Measurements from ENCODE around the gene ZP2. TPM values are rescaled to one million over a fixed set of nuclear protein-coding genes. Genes with fewer than 3 reads are reported as not detected.
"Not testable (repeated sequence)": the region's sequence is repeated elsewhere in the genome, so short reads cannot be mapped to it uniquely, and the experiment has no call there.

The ZP2 gene
- total RNA-seq, 1 donor from 2014 or later = not detected

DNA sequence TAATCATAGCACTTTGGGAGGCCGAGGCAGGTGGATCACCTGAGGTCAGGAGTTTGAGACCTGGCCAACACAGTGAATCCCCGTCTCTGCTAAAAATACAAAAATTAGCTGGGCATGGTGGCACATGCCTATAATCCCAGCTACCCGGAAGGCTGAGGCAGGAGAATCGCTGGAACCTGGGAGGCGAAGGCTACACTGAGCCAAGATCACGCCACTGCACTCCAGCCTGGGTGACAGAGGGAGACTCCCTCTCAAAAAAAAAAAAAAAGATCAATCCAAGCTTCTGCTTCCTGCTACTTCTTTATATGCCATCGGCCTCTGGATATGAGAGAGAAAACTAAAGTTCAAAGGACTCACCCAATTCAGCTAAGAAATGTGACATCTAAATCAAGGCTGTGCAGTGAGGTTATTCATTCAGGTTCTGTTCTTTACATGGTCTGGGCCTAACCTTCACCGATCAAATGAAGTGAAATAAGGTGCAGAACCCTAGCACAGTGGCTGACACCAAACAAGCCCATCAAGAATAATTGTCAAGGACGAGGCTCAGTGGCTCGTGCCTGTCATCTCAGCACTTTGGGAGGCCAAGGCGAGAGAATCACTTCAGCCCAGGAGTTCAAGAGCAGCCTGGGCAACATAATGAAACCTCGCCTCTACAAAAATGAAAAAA lies 25.6 kb downstream of the ZP2 start:
- intact Hi-C loops (cut with DNase I) = loop anchor here (5.0 kb wide), 1 partner anchor 92 kb away; the partner anchor contains the start of gene CRYM
- DNase-seq (ENCODE audit: missing footprints) = no peak
- ATAC-seq = no peak

DNA sequence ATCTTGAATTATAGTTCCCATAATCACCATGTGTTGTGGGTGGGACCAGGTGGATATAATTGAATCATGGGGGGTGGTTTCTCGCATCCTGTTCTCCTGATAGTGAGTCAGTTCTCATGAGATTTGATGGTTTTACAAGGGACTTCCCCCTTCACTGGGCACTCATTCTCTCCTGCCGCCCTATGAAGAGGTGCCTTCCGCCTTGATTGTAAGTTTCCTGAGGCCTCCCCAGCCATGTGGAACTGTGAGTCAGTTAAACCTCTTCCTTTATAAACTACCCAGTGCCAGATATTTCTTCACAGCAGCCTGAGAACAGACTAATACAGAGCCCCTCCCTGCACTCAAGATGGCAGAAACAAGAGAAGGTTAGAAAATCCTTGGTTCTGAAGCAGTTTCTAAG lies 26.5 kb downstream of the ZP2 start:
- intact Hi-C loops (cut with DNase I) = loop anchor here (5.0 kb wide), 1 partner anchor 92 kb away; the partner anchor contains the start of gene CRYM
- DNase-seq (ENCODE audit: missing footprints) = no peak
- ATAC-seq = no peak

DNA sequence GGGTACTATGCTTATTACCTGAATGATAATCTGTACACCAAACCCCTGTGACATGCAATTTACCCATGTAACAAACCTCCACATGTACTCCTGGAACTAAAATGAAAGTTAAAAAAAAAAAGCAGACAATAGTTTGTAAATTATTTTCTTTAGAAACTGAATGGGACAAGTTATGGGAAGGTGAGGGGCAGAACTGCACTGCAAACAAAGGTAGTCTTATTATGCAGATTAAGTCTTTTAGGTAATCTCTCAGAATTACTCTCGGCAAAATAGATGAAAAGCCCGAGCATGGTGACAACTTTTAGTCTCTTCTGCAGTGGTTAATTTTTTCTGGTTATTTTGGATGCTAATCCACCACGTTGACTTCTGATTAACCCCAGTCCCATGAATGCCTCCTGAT lies 27.4 kb downstream of the ZP2 start:
- no peak for DNase-seq (ENCODE audit: missing footprints)
- intact Hi-C loops (cut with DNase I) = no loop called here
- no peak for ATAC-seq

DNA sequence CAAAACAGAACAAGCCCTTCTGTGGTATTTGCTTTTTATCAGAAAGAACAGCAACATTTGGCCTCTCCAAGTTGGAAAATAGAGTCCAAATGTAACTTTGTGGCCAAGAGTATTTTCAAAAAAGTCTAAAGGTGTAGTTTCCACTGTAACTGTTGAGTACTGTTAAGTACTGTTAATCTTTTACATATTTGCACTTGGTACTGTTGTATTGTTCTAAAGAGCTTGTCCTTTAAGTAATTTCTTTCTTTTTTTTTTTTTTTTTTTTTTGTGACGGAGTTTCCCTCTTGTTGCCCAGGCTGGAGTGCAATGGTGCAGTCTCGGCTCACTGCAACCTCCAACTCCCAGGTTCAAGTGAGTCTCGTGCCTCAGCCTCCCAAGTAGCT lies 31.4 kb downstream of the ZP2 start:
- intact Hi-C loops (cut with DNase I) = no loop called here
- DNase-seq (ENCODE audit: missing footprints) = no peak
- no peak for ATAC-seq

DNA sequence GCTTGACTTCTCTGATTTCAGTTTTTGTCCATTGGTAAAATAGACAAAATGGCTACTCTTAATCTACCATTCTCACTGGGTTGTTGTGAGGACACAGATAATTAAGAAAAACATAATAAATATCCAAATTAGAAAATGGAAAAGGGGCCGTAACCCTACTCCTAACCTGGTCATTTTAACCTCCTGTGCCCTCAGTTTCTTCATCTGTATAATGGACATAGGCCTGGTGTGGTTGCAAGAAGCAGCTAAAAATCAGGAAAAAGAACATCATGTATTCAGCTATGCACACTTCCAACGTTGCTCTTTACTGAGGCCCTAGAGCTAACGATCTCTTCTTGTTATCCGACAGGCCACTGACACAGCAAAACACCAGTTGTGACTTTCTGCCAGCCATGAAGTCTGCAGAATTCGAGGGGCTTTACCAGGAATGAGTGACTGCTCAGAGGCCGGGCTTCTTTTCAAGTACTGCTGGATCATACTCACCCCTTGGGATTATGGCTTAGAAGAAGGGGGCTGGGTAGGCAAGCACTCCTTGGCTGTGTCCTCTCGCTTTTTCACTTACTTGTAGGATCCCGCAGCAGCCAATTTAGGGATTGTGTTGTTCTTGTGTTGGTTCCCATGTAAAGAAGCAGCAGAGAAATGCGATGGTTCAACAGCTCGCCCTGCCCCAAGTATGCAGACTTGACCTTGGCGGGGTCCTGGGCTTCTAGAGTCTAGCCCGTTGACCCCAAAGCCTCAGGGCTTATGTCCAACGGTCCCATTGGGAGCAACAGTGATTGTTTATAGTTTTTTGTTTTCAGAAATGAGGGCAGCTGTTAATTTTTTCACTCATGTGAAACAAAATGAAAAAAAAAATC lies 32.0 kb downstream of the ZP2 start:
- no peak for DNase-seq (ENCODE audit: missing footprints)
- intact Hi-C loops (cut with DNase I) = no loop called here
- ATAC-seq = peak; percentile 76

DNA sequence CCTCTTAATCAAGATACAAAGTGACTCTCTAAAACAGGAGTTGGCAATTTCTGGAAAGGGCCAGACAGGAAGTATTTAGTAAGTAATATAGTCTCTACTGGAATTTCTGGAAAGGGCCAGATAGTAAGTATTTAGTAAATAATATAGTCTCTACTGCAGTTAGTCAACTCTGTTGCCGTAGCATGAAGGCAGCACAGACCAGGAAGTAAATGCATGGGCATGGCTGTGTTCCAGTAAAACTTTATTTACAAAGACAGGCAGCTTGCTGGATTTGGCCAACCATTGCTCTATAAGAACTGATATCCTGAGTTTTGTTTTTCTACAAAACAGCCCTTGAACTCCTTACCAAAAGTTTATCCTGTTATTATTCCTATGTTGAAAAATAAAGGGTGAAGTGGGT lies 36.0 kb downstream of the ZP2 start:
- ATAC-seq (no peak), DNase-seq (ENCODE audit: missing footprints) (no peak)
- intact Hi-C loops (cut with DNase I) = no loop called here

DNA sequence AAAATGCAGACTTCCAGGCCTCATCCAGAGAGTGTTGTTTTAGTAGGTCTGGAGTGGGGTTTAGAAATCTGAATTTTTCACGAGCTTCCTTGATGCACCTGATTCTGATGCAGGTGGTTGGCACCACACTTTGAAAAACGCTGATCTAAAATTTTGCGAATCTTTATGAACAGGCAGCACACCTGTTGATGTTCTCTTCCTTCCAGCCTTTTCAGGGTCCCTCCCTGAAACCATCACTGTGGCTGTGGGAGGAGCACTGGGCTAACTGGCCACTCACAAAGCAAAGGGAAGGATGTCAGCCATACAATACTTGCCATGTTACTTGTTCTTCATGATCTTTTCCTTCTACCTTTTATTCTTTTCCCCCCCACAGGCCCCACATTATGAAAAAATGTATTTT lies 38.7 kb downstream of the ZP2 start:
- intact Hi-C loops (cut with DNase I) = no loop called here
- DNase-seq (ENCODE audit: missing footprints) (no peak), ATAC-seq (no peak)

DNA sequence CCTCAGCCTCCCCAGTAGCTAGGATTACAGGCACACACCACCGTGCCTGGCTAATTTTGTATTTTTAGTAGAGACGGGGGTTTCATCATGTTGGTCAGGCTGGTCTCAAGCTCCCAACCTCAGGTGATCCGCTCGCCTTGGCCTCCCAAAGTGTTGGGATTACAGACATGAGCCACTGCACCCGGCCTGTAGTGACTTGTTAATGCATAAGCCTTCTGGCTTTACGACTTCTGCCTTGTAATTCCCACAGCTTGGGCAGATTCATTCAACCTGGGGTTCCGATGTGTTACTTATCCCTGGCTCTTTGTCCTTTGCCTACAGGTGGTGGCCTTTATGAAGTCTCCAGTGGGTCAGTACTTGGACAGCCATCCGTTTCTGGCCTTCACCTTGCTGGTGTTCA lies 41.3 kb downstream of the ZP2 start:
- DNase-seq (ENCODE audit: missing footprints); intact Hi-C loops (cut with DNase I); ATAC-seq: not testable (repeated sequence)

DNA sequence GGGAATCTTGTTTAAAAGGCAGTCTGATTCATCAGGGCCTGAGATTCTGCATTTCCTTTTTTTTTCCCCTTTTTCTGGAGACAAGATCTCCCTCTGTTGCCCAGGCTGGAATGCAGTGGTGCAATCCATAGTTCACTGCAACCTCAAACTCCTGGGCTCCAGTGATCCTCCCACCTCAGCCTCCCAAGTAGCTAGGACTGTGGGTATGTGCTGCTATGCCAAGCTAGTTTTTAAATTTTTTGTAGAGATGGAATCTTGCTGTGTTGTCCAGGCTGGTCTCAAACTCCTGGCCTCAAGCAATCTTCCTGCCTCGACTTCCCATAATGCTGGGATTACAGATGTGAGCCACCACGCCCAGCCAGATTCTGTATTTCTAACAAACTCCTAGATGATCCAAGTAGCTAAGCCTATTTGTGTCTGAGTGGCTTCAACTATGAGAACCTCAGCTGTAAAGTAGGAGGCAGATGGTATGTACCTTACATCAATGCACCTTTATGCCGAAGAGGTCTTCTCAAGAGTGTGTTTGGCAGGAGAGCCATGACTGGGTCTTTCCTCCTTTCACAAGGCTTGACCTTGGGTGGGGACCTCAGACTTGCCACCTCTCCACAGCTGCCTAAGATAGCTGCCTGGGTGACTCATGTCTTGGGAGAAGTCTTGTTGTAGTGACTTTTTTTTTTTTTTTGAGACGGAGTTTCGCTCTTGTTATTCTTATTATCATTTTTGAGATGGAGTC lies 42.0 kb downstream of the ZP2 start:
- DNase-seq (ENCODE audit: missing footprints) (no peak), ATAC-seq (no peak)
- intact Hi-C loops (cut with DNase I) = loop anchor here (10.0 kb wide), 1 partner anchor 1025 kb away; no protein-coding TSS in a partner anchor

DNA sequence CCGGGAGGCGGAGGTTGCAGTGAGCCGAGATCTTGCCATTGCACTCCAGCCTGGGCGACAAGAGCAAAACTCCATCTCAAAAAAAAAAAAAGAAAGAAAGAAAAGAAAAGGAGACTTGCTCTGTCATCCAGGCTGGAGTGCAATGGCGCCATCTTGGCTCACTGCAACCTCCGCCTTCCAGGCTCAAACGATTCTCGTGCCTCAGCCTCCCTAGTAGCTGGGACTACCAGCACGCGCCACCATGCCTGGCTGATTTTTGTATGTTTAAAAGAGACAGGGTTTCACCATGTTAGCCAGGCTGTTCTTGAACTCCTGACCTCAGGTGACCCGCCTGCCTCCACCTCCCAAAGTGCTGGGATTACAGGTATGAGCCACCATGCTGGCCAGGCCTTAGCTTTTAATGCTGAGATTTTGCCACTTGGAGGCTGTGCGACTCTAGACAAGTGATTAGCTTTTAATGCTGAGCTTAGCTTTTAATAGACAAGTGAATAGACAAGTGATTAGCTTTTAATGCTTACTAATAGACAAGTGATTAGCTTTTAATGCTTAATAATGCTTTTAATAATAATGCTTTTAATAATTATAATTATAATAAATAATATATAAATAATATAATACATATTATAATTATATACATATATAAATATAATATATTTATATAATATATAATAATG lies 43.3 kb downstream of the ZP2 start:
- intact Hi-C loops (cut with DNase I) = loop anchor here (10.0 kb wide), 1 partner anchor 1027 kb away; no protein-coding TSS in a partner anchor
- DNase-seq (ENCODE audit: missing footprints) (no peak), ATAC-seq (no peak)

DNA sequence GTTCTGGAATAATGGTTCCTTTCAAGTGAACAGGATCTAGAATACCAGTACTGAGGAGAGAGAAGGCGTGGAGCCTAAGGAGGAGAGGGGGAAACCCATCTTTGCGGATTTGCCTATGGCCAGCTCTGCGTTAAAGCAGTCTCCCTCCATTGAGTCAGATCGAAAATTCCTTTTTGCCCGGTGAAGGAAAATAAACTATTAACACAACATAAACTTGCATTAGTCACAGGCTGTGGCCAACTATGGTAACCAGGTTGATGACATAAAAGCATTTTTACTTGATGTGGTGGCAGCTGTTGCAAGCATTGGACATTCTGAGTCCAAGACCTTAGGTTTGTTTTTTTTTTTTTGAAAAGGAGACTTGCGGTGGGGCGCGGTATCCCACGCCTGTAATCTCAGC lies 44.0 kb downstream of the ZP2 start:
- intact Hi-C loops (cut with DNase I) = loop anchor here (10.0 kb wide), 1 partner anchor 1027 kb away; no protein-coding TSS in a partner anchor
- ATAC-seq (no peak), DNase-seq (ENCODE audit: missing footprints) (no peak)

DNA sequence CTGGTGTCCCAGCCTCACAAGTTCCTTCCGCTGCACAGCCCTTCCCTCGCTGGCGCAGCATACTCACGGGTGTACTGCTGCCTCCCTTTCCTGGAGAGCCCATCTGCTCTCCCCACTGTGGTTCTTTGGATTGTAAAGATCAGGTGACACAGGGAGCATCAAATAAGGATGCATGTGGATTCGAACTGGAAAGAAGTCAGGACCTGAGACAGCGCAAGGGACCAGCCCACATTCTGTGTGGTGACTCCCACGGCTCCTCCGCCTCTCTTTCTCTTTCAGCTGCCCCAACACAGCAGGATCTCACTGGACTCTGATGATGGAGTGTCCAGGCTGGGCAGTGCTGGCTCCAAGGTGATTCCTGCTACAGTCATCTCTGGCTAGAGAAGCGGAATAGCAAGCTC lies 44.8 kb downstream of the ZP2 start:
- no peak for ATAC-seq
- intact Hi-C loops (cut with DNase I) = loop anchor here (10.0 kb wide), 1 partner anchor 1028 kb away; no protein-coding TSS in a partner anchor
- no peak for DNase-seq (ENCODE audit: missing footprints)

DNA sequence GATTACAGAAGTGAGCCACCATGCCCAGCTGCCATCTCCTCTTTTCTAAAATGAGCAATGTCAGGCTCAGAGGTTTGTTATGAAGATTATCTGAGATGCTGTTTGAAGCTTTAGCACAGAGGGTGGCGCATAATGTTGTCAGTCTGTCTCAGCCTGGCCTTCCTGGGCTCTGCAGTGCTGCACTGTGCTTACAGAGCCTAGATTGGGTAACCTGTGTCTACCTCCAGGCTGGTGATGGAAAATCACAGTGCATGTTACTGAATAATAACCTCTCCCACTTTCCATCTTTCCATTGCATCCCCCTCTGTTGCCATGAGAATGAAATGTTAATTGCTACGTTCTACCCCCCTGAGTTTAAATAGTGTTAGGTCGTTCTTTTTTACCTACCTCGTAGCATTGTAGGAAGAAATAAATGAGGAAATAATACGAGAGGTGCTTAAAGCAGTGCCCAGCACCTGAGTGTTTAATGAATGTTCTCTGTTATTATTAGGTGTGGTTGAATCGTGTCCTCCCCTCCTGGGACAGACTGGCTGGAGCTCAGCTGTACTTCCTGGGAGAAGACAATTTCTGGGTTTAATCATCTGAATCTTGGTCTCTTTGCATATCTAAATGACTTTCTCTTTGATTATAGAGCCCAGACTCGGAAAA lies 46.7 kb downstream of the ZP2 start:
- intact Hi-C loops (cut with DNase I) = loop anchor here (5.0 to 10.0 kb wide), 2 partner anchors 113 to 1030 kb away; partner anchors contain the start of gene CRYM
- no peak for DNase-seq (ENCODE audit: missing footprints)
- ATAC-seq = no peak

DNA sequence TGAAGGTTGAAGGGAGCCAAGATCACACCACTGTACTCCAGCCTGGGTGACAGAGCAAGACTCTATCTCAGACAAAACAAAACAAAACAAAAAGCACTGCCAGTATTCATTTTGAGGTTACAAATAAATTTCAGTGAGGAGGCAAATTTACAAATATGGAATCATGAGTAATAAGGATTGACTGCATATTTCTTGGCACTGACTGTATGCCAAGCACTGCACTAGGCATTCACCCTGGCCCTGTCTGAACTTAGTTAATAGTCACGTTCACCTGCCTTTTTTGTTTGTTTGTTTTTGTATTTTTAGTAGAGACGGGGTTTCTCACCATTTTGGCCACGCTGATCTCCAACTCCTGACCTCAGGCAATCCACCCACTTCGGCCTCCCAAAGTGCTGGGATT lies 47.8 kb downstream of the ZP2 start:
- intact Hi-C loops (cut with DNase I) = loop anchor here (5.0 to 10.0 kb wide), 2 partner anchors 114 to 1031 kb away; partner anchors contain the start of gene CRYM
- ATAC-seq (no peak), DNase-seq (ENCODE audit: missing footprints) (no peak)

DNA sequence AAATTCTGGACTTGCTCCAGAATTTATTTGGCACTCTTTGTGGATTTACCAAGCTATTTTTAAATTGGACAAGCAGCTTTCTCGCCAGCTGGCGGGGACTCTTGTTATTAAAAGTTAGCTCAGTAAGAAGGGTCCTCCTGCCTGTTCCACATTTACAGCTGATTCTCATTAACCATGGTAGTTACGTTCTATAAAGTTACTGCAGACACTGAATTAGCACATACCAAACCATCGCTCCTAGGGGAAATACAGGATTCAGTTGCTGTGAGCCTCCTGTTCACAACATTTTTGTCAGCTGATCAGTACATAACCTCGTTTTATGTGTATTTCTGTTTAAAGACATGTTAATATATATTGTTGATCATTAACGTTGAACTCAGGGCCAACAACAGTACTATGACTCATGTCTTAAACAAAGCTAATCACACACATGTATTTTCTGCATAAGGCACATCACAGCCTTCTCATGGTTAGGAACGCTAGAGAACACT lies 48.7 kb downstream of the ZP2 start:
- intact Hi-C loops (cut with DNase I) = loop anchor here (5.0 to 10.0 kb wide), 2 partner anchors 115 to 1032 kb away; partner anchors contain the start of gene CRYM
- peak; percentile 77 for DNase-seq (ENCODE audit: missing footprints)

DNA sequence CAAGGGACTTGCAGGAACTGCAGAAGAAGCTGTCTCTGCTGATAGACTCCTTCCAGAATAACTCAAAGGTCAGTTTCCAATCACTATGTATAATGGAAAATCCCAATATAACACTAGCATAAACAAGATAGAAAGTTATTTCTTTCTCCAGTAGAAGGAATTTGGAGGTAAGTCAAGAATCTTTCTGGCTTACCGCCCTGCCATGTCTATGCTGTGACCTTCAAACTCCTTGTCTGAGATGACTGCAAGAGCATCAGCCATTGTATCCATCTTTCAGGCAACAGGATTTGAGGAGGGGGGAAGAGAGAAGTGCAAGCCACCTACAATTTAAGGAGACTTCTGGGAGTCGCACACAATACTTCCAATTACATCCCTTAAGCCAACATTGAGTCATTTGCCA lies 50.2 kb downstream of the ZP2 start:
- intact Hi-C loops (cut with DNase I) = loop anchor here (5.0 to 10.0 kb wide), 2 partner anchors 116 to 1034 kb away; partner anchors contain the start of gene CRYM
- DNase-seq (ENCODE audit: missing footprints) = no peak
- ATAC-seq = peak; percentile 2

More for the DNA sequence above, 48.7 kb downstream of the ZP2 start:
- no peak for ATAC-seq

DNA sequence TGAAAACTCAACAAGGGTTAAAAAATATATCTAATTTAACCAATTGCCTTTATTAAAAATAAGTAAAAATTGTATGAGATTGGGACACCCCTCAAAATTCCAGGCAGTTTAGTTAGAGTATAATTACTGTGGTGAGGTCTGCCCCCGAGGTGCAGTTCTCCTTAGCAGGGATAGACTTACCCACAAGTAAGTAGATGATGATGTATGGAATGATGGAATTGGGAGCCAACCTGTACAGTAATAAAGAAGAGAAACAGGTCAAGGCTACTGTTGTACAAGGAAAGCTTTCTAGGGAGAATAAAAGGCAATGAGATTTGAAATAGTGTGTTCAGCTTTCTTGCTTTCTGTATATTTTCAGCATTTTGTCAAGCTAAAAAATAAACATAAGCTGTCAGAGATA lies 51.1 kb downstream of the ZP2 start:
- intact Hi-C loops (cut with DNase I) = loop anchor here (5.0 to 10.0 kb wide), 2 partner anchors 117 to 1035 kb away; partner anchors contain the start of gene CRYM
- DNase-seq (ENCODE audit: missing footprints) = no peak
- ATAC-seq = no peak
